Astrocyte of the hippocampus (primary cell): ENCODE data around the gene TRAPPC1.

ENCODE experiments used
- DNase-seq: peaks from one replicate; pipeline ENCODE4 v3.0.0; 2011; ENCODE audit warnings: low read depth, low spot score

TRAPPC1 gene

DNA sequence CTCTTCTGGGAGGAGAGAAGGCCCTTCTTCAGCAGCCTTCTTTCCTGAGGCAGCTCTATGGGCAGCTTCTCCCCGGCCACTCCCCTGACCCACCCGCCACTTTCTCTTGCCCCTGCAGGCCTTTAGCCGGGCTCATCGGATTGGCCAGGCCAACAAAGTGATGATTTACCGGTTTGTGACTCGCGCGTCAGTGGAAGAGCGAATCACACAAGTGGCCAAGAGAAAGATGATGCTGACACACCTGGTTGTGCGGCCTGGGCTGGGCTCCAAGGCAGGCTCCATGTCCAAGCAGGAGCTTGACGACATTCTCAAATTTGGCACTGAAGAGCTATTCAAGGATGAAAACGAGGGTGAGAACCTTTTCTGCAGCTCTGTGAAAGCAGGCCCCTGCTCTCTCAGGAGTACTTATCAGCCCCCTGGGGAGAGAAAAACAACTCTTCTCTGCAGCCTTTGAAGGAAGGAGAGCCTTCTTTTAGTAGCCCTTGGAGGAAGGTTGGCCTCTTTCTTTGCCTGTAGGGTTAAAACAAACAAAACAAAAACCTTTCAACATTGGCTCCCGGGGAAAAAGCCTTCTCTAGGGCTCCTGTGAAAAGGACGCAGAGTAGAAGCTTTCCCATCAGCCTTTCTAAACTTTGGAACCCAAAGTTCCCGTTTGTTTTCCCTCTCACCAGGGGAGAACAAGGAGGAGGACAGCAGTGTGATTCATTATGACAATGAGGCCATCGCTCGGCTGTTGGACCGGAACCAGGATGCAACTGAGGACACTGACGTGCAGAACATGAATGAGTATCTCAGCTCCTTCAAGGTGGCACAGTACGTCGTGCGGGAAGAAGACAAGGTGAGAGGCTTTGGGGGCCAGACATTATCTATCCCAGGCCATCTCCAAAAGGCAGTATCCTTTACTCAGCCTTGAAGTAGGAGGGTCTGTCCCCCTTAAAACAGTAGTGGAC lies 28.3 kb downstream of the TRAPPC1 start:
- DNase-seq: no peak

DNA sequence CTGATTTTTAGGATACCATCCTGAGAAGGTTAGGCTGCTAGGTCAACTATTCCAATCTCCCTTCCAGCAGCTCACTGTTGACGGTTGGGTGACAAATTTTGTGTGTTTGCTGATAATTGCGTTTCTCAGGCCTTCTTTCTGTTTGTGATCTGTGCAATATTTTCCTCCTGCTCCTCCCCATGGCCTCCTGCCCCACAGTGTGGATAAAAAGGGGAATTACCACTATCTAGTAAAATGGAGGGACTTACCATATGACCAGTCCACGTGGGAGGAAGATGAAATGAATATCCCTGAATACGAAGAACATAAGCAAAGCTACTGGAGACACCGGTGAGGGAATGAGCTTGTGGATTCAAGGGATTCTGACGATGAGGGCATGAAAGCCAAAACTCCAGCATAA lies 34.0 kb downstream of the TRAPPC1 start:
- DNase-seq: peak; percentile 41

GRCh38 chr17:7897090-7897489 lies 34.7 kb downstream of the TRAPPC1 start:
- no peak for DNase-seq

DNA sequence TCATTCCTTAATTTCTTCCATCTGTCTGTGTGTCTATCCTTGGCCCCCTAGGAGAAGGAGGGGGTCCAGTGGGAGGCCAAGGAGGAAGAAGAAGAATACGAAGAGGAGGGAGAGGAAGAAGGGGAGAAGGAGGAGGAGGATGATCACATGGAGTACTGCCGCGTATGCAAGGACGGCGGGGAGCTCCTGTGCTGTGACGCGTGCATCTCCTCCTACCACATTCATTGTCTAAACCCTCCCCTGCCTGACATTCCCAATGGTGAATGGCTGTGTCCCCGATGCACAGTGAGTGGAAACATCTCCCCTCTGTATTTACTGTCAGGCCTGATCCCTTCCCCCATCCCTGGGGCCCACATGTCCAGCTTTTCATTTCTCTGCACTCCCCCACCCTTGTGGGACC lies 36.9 kb downstream of the TRAPPC1 start:
- no peak for DNase-seq

- DNase-seq: no peak
Measured at GRCh38 chr17:7894226-7894625, 37.5 kb downstream of the TRAPPC1 start.

DNA sequence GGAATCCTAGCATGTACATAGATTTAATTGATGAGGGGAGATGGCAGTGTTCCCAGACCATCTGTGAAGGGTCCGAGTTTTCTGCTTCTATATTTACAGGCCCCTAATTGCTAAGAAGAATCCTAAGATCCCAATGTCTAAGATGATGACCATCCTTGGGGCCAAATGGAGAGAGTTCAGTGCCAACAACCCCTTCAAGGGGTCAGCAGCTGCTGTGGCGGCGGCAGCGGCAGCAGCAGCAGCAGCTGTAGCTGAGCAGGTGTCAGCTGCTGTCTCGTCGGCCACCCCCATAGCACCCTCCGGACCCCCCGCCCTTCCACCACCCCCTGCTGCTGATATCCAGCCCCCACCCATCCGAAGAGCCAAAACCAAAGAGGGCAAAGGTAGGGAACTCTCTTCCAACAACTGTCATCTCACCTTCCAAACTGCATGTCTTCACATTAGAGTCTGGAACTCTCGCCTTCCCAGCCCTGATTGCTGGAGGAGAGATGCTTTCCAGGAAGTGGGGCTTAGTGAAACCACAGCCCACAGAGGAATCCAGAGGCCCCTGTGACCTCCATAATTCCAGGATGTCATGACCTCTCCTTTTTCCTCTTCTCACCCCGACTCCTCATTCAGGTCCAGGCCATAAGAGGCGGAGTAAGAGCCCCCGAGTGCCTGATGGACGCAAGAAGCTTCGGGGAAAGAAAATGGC lies 38.4 kb downstream of the TRAPPC1 start:
- DNase-seq: no peak

DNA sequence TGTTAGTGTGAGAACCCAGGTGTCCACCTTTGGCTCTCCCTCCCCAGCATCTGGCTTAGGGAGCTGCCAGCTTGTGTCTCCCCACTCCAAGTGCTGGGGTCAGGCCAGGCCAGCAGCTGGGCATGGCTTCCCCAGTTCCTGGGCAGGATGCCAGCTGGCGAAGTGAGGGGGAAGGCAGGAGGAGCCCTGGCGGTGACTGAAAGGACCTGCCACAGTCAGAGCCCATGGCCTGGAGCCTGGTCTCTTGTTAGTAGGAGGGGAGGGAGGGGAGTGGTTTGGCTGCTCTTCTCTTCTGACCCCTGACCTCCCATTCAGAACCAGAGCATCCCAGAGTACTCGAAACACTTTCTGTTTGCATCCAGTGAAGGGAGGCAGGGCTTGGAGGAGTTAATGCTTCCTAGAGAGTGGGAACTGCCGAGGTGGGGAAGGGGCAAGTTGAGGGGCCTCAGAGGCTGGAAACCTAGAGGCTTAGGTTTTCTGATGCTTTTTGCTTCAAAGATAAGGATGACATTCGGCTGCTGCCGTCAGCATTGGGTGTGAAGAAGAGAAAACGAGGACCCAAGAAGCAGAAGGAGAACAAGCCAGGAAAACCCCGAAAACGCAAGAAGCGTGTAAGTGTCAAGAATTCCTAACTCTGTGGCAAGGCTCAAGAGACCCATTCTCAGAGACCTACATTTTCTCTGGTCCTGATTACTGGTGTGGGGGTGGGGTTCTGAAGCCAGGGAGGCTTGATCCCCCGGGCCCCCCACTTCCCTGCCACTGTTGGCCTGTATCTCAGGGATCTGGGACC lies 42.4 kb downstream of the TRAPPC1 start:
- peak; percentile 95 for DNase-seq

- no peak for DNase-seq
Measured at GRCh38 chr17:7888184-7888920, 43.4 kb downstream of the TRAPPC1 start, which contains the start of gene CHD3. Gene CHD3 (plus strand): TSS chr17:7888789. CDS start chr17:7889001, 212 bp downstream.

- DNase-seq: peak; percentile 99
Measured at GRCh38 chr17:7887482-7888183, 44.1 kb downstream of the TRAPPC1 start.

DNA sequence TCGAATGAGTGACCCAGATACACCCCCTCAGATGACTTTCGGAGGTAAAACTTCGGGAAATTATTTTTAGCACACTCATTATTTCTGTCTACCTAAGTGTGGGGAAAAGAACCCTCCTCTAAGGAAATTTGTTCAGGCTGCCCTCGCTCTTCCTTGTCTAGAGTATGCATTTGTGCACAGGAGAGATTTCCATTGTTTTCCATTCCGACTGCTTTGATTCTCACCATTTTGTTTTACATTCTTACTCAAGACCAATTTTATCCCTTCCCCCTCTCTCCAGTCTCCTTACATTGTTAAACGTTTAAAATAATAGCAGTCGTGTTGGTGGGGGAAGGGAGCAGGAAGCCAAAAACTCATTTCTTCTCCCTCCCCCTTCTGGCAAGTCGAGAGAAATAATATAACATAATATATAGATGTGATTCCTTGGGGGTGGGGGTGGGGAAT lies 44.7 kb downstream of the TRAPPC1 start:
- DNase-seq: no peak

DNA sequence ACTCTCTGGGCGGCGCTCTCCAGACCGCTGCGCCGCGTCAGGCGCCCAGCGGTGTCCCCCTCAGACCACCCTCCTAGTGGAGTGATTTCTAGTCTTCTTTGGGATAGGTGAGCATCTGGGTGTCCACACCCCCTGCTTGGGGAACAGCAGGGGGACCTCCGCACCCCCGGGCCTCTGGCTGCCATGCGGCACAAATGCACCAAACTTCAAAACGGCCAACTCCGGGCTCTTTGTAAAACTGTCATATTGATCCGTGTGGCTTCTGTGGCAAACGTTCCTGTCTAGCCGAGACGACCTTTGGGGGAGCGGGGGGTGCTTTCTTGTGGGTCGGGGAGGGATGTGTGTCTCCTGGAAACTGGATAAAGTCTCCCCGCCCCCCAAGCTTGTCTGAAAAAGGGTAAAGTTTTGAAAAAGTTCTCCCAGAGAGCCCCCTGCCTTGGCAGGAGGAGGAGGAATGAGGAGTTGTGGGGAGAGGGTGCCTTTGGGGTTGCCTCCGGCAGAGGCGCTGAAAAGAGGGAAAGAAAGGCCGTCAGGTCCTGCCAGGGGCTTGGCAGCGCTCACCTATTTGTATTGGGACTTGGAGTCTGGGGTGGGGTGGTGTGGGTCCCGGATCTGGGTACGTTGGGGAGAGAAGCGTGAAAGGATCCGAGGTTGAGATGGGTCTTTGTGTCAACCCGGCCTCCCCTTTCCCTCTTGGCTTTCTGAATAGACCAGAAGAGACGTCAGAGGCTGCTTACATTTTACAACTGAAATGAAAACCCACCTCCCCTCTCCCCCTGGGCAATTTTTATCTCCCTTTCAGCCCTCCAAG lies 45.3 kb downstream of the TRAPPC1 start:
- peak; percentile 52 for DNase-seq

DNA sequence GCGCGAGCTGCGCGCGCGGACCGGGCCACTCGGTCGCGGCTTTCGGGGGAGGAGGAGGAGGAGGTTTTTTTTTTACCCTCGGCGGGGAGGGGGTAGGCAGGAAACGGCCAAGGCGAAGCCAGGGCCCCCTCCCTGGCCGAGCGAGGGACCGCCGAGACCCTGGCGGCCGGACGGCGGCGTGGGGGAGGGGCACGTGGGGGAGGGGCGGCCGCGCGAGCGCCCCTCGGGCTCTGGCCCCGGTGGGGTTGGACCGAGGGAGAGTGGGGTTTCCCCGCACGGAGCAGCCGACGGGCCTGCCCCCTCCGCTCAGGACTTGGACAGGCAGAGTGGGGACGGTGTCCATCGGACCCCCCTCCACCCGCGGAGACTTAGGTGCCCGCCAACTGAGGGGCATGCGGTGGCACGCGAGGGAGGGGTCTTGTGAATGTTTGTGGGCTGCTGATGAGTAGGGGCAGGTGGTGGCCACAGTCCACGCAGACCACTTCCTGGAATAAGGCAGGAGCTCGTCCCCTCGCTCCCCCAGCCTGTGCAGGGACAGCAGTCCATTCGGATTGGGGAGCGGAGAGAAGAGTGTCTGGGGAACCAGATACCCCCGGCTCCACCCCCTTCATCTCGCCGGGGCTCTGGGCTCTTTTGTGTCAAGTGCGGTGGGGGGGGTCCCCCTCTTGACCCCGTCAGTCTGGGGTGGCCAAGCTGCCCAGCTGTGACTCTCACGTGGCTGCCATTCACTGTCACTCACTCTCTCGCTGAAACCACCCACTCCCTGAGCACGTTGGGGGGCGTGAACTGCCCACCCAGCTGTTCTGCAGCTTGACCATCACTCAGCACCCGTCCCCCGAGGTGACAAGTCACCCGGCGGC lies 46.1 kb downstream of the TRAPPC1 start:
- DNase-seq: peak; percentile 52

DNA sequence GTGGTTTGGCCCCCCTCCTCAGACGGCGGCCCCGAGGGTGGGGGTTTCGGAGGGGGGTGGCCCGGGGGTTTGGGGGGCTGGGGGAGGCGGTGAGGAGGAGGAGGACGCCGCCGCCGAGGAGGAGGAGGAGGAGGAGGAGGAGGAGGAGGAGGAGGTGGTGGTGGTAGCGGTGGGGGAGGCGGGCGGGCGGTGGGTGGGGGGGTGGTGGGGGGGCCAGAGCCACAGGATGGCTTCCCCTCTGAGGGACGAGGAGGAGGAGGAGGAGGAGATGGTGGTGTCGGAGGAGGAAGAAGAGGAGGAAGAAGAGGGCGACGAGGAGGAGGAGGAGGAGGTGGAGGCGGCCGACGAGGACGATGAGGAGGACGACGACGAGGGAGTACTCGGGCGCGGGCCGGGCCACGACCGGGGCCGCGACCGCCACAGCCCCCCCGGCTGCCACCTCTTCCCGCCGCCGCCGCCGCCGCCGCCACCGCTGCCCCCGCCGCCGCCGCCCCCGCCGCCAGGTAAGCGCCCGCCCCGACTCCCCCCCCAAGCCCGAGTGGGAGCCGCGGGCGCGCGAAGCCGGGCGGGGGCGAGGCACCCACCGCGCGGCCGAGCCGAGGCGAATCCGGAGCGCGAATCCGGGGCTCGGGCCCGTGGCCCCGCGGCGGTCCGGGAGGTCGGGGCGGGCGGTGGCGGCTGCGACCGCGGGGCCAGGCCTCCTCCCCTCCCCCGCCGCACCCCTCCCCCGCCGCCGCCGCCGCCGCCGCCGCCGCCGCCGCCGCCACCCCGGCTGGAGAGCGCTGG lies 47.0 kb downstream of the TRAPPC1 start:
- peak; percentile 24 for DNase-seq

- peak; percentile 37 for DNase-seq
Measured at GRCh38 chr17:7883781-7884386, 47.9 kb downstream of the TRAPPC1 start.

- no peak for DNase-seq
Measured at GRCh38 chr17:7882629-7883028, 49.1 kb downstream of the TRAPPC1 start.

- DNase-seq: no peak
Measured at GRCh38 chr17:7882068-7882467, 49.7 kb downstream of the TRAPPC1 start.

DNA sequence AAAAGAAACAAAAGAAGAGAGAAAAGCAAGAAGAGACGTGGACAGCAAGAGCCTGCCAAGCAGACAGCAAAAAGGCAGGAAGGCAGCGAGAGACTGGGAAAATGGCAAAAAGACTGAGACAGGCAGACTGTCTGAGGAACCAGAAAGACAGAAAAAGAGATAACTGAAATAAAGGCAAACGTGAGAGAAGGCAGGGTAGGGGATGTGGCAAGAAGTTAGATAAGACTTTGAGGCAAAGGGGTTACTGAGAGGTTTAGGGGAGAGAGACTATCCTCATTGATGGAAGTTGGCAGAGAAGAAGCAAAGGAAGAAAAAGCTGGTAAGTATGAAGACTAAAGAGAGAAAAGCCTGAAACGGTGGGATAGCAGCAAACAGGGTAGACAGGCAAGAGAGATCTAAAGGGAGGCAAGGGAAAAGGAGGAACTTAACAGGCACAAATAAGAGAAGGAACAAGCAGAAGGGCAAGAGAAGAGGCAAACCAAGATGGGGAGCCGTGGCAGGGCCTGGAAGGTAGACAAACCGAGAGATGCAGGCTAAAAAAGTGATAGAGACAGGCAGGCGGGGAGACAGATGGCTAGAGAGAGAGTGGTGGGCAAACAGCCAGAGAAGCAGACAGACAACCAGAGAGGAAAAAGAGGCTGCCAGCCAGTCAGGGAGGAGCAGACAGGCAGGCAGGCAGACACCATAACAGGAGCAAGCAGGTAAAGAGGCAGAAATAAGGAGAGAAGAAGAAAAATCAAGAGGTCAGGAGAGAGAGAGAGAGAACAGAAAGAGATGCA lies 50.3 kb downstream of the TRAPPC1 start:
- DNase-seq: no peak
